ENCODE data around the gene PKNOX2. TPM values are rescaled to one million over a fixed set of nuclear protein-coding genes. Genes with fewer than 3 reads are reported as not detected.

PKNOX2 gene
- total and polyA plus RNA-seq, 9 of the 15 experiments (the other 6 are each of a cell fraction or from before 2014, with no cell fraction given) = not detected

- TF ChIP-seq POLR3G (IDR thresholded peaks at IDR 0.05; ENCODE audit: extremely low read depth, insufficient read length, insufficient replicate concordance) (no peak), SAFB2 (IDR thresholded peaks at IDR 0.05; ENCODE audit: borderline replicate concordance, low read depth, low read length, severe bottlenecking) (no peak), HNRNPLL (IDR thresholded peaks at IDR 0.05; ENCODE audit: low read depth, low read length, poor library complexity, severe bottlenecking) (no peak), PCBP1 (IDR thresholded peaks at IDR 0.05; ENCODE audit: low read depth, low read length, poor library complexity, severe bottlenecking) (no peak), KDM2B (CRISPR knock-in tag; IDR thresholded peaks at IDR 0.05) (no peak), E2F3 (CRISPR knock-in tag; IDR thresholded peaks at IDR 0.05) (no peak), GABPA (tag; conservative IDR thresholded peaks at IDR 0.05; ENCODE audit: low read depth) (peak; percentile 67), PPARD (CRISPR knock-in tag; IDR thresholded peaks at IDR 0.05) (no peak), ELF4 (CRISPR knock-in tag; IDR thresholded peaks at IDR 0.05) (no peak), CREB3L1 (IDR thresholded peaks at IDR 0.05; ENCODE audit: borderline replicate concordance, low read depth) (no peak), ETV1 (tag; conservative IDR thresholded peaks at IDR 0.05; ENCODE audit: low read depth) (peak; percentile 91), ZBTB2 (IDR thresholded peaks at IDR 0.05) (no peak), ZNF609 (CRISPR knock-in tag; IDR thresholded peaks at IDR 0.05; ENCODE audit: borderline replicate concordance) (no peak), RBM17 (IDR thresholded peaks at IDR 0.05; ENCODE audit: borderline replicate concordance, low read depth, low read length) (no peak), ZBTB9 (CRISPR knock-in tag; IDR thresholded peaks at IDR 0.05) (no peak), ZNF699 (CRISPR knock-in tag; IDR thresholded peaks at IDR 0.05; ENCODE audit: insufficient replicate concordance) (no peak), ZFX (CRISPR knock-in tag; IDR thresholded peaks at IDR 0.05) (no peak), ZNF133 (CRISPR knock-in tag; IDR thresholded peaks at IDR 0.05) (no peak), ZZZ3 (IDR thresholded peaks at IDR 0.05) (no peak)
These were observed 269.0 kb downstream of the PKNOX2 start (continued) for GRCh38 chr11:125433454-125434121.
